Mammary epithelial cell (primary cell): ENCODE measurements around the gene PPARA.
"Not testable (repeated sequence)": the region's sequence is repeated elsewhere in the genome, so short reads cannot be mapped to it uniquely, and the experiment has no call there.

Experiments used
- EZH2 ChIP-seq: IDR thresholded peaks from 2 replicates; pipeline ENCODE4 v1.6.1; 2012; ENCODE audit warnings: low read length, inconsistent platforms, borderline replicate concordance
- TF ChIP-seq, protein P1 (sequence below), 2 donors: IDR thresholded peaks in 1 of 2; conservative IDR thresholded peaks in 1 of 2; 2 replicates each; pipeline ENCODE4 v1.5.1; 2011 to 2012; ENCODE audit warnings: inconsistent platforms in 2 of 2, low read length in 2 of 2, mild to moderate bottlenecking in 2 of 2, control low read depth in 1 of 2, low read depth in 1 of 2; ENCODE audit not compliant: insufficient read depth in 1 of 2; ENCODE audit errors: extremely low read depth in 1 of 2

DNA sequence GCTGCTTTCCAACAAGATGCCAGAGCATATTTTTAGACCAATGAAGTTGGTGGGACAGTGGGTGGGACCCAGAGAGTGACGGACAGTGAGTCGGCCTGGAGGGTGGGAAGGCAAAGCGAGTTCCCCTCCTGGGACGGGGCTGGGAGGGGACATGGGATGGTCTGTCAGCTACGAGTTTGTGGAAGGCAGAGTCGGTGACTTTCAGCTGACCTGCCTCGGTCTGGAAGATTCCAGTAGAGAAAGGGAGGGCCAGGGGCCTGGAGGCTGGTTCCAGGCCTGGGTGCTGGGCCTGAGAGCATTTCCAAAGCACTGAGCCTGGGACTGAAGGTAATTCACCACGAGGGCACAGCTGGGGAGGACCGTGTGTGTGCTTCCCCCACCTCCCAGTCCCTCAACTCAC, 10.9 kb upstream of the PPARA start:
- TF ChIP-seq, protein P1, sequence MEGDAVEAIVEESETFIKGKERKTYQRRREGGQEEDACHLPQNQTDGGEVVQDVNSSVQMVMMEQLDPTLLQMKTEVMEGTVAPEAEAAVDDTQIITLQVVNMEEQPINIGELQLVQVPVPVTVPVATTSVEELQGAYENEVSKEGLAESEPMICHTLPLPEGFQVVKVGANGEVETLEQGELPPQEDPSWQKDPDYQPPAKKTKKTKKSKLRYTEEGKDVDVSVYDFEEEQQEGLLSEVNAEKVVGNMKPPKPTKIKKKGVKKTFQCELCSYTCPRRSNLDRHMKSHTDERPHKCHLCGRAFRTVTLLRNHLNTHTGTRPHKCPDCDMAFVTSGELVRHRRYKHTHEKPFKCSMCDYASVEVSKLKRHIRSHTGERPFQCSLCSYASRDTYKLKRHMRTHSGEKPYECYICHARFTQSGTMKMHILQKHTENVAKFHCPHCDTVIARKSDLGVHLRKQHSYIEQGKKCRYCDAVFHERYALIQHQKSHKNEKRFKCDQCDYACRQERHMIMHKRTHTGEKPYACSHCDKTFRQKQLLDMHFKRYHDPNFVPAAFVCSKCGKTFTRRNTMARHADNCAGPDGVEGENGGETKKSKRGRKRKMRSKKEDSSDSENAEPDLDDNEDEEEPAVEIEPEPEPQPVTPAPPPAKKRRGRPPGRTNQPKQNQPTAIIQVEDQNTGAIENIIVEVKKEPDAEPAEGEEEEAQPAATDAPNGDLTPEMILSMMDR (conservative IDR thresholded peaks at IDR 0.05 in 1 of 2, IDR thresholded peaks at IDR 0.05 in 1 of 2; ENCODE audit: extremely low read depth in 1 of 2, insufficient read depth in 1 of 2, low read depth in 1 of 2, low read length in 2 of 2) = not testable (repeated sequence)
- TF ChIP-seq EZH2 = not testable (repeated sequence)
